ENCODE data around the gene ERAS. TPM values are rescaled to one million over a fixed set of nuclear protein-coding genes. Genes with fewer than 3 reads are reported as not detected.

The ERAS gene
- total RNA-seq, 1 donor from 2014 or later = not detected

DNA sequence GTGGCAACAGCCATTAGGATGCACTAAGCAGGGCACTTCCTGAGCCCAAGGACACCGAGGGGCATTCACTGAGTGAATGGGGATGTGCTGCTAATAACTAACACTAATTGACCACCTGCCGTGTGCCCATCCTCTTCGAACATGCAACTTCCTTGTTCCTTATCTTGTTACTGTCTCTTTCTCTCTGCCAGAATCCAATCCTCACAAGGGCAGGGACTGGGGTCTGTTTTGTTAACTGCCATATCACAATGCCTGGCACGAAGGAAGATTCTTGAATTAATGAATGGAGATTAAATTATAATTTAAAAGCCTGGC lies 1.3 kb downstream of the ERAS start:
- DNase-seq (ENCODE audit: low read depth) (no peak), FAIRE-seq (no peak)
- no peaks in the 10 kb centered on the region for H4K20me1 ChIP-seq (ENCODE audit: insufficient read depth, low read length)
- TF ChIP-seq EZH2 (IDR thresholded peaks at IDR 0.05; ENCODE audit: insufficient read depth, low read length) = no peak
- TF ChIP-seq, protein P1, sequence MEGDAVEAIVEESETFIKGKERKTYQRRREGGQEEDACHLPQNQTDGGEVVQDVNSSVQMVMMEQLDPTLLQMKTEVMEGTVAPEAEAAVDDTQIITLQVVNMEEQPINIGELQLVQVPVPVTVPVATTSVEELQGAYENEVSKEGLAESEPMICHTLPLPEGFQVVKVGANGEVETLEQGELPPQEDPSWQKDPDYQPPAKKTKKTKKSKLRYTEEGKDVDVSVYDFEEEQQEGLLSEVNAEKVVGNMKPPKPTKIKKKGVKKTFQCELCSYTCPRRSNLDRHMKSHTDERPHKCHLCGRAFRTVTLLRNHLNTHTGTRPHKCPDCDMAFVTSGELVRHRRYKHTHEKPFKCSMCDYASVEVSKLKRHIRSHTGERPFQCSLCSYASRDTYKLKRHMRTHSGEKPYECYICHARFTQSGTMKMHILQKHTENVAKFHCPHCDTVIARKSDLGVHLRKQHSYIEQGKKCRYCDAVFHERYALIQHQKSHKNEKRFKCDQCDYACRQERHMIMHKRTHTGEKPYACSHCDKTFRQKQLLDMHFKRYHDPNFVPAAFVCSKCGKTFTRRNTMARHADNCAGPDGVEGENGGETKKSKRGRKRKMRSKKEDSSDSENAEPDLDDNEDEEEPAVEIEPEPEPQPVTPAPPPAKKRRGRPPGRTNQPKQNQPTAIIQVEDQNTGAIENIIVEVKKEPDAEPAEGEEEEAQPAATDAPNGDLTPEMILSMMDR (IDR thresholded peaks at IDR 0.05; ENCODE audit: insufficient read depth, low read depth, low read length) = no peak
- no peaks in the 10 kb centered on the region for H3K36me3 ChIP-seq (ENCODE audit: insufficient read depth, low read length)
- H3K4me2 ChIP-seq (ENCODE audit: low read length) = no peak overlapping the region
- no peak overlapping the region for H3K27ac Mint-ChIP-seq (ENCODE audit: unreplicated experiment)
- no peaks in the 10 kb centered on the region for H3K9me3 ChIP-seq (ENCODE audit: insufficient read depth, low read depth, low read length)
- peaks cover 7% of the 10 kb centered on the region for H3K36me3 Mint-ChIP-seq (ENCODE audit: low read depth, unreplicated experiment)
- H3K27me3 ChIP-seq (ENCODE audit: insufficient read depth, low read length) = no peaks in the 10 kb centered on the region
- no peak overlapping the region for H2AFZ ChIP-seq (ENCODE audit: low read depth, low read length)
- H3K9me3 Mint-ChIP-seq (ENCODE audit: unreplicated experiment) = no peaks in the 10 kb centered on the region
- H3K9ac ChIP-seq (ENCODE audit: low read length) = no peak overlapping the region
- H3K27ac ChIP-seq (ENCODE audit: low read depth, low read length) = no peak overlapping the region
- H3K4me3 Mint-ChIP-seq (ENCODE audit: unreplicated experiment) = no peak overlapping the region
- H3K4me1 ChIP-seq (ENCODE audit: insufficient read depth, low read length) = no peaks in the 10 kb centered on the region
- no peaks in the 10 kb centered on the region for H3K79me2 ChIP-seq (ENCODE audit: insufficient read depth, low read length)
- peaks cover 11% of the 10 kb centered on the region for H3K27me3 Mint-ChIP-seq (ENCODE audit: low read depth, unreplicated experiment)
- no peak overlapping the region for H3K4me3 ChIP-seq (ENCODE audit: insufficient read depth, low read depth, low read length)
- H3K4me1 Mint-ChIP-seq (ENCODE audit: low read depth, unreplicated experiment) = no peaks in the 10 kb centered on the region

DNA sequence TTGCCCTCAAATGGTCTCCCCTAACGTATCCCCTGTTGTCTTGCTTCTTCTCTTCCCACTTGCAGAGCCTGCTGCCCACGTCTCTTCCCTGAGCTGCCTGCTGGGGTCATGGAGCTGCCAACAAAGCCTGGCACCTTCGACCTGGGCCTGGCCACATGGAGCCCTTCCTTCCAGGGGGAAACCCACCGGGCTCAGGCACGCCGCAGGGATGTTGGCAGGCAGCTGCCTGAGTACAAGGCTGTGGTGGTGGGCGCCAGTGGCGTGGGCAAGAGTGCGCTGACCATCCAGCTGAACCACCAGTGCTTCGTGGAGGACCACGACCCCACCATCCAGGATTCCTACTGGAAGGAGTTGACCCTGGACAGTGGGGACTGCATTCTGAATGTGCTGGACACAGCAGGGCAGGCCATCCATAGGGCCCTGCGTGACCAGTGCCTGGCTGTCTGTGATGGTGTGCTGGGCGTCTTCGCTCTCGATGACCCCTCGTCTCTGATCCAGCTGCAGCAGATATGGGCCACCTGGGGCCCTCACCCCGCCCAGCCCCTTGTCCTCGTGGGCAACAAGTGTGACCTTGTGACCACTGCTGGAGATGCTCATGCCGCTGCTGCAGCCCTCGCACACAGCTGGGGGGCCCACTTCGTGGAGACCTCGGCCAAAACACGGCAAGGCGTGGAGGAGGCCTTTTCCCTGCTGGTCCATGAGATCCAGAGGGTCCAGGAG lies 2.9 kb downstream of the ERAS start:
- Histone ChIP-seq H2AFZ (ENCODE audit: low read depth, low read length) (no peak overlapping the region), H3K79me2 (ENCODE audit: insufficient read depth, low read length) (no peaks in the 10 kb centered on the region), H3K27ac (ENCODE audit: low read depth, low read length) (no peak overlapping the region), H3K27me3 (ENCODE audit: insufficient read depth, low read length) (peaks cover 5% of the 10 kb centered on the region), H3K9ac (ENCODE audit: low read length) (no peak overlapping the region), H3K4me2 (ENCODE audit: low read length) (no peak overlapping the region), H3K4me1 (ENCODE audit: insufficient read depth, low read length) (no peaks in the 10 kb centered on the region), H3K9me3 (ENCODE audit: insufficient read depth, low read depth, low read length) (no peaks in the 10 kb centered on the region), H3K36me3 (ENCODE audit: insufficient read depth, low read length) (no peaks in the 10 kb centered on the region), H3K4me3 (ENCODE audit: insufficient read depth, low read depth, low read length) (no peak overlapping the region), H4K20me1 (ENCODE audit: insufficient read depth, low read length) (no peaks in the 10 kb centered on the region)
- FAIRE-seq (no peak), DNase-seq (ENCODE audit: low read depth) (no peak)
- peaks cover 7% of the 10 kb centered on the region for H3K36me3 Mint-ChIP-seq (ENCODE audit: low read depth, unreplicated experiment)
- H3K9me3 Mint-ChIP-seq (ENCODE audit: unreplicated experiment) = no peaks in the 10 kb centered on the region
- TF ChIP-seq, protein P1 (IDR thresholded peaks at IDR 0.05; ENCODE audit: insufficient read depth, low read depth, low read length) = no peak
- no peak for TF ChIP-seq EZH2 (IDR thresholded peaks at IDR 0.05; ENCODE audit: insufficient read depth, low read length)
- no peaks in the 10 kb centered on the region for H3K4me1 Mint-ChIP-seq (ENCODE audit: low read depth, unreplicated experiment)
- H3K4me3 Mint-ChIP-seq (ENCODE audit: unreplicated experiment) = no peak overlapping the region
- no peak overlapping the region for H3K27ac Mint-ChIP-seq (ENCODE audit: unreplicated experiment)
- H3K27me3 Mint-ChIP-seq (ENCODE audit: low read depth, unreplicated experiment) = peaks cover 24% of the 10 kb centered on the region

DNA sequence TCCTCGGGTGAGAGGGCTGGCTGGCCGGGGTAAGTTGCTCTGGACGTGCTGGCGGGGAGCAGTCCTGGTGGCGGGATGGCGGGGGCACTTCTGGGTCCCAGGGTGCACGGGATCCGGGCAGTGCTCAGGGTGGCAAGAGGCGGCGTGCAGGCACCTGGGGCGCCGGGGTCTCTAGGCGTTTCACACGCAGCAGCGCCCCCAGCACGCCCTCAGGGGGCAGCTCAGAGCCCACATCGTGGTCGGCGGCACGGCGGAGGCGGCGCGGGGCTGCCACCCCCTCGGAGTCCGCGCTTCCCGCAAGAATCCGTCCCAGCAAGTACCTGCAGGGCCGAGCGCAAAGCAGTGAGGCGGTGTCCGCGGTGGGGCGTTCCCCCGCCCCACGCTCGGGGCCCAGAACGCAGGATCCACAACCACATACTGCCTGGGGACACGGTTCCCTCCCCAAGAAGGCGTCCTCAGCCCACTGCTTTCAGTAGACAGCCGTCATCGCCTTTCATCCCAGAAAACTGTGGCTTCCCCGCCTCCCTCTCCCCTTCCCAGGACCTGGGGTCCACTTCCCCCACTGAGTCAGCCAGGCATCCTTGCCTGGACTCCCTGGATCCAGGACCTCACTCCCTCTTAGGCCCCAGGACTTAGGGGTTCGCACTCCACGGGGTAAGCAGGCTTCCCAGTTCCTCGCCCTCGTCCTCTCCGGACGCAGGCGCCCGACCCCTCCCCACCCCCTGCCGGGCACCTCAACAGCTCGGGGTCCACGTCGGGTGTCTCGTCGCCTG lies 5.0 kb downstream of the ERAS start:
- Mint-ChIP-seq H3K4me1 (ENCODE audit: low read depth, unreplicated experiment) (no peaks in the 10 kb centered on the region), H3K27ac (ENCODE audit: unreplicated experiment) (no peak overlapping the region), H3K4me3 (ENCODE audit: unreplicated experiment) (no peak overlapping the region), H3K36me3 (ENCODE audit: low read depth, unreplicated experiment) (peaks cover 5% of the 10 kb centered on the region), H3K9me3 (ENCODE audit: unreplicated experiment) (no peaks in the 10 kb centered on the region), H3K27me3 (ENCODE audit: low read depth, unreplicated experiment) (peaks cover 24% of the 10 kb centered on the region)
- Histone ChIP-seq H3K4me1 (ENCODE audit: insufficient read depth, low read length) (no peaks in the 10 kb centered on the region), H2AFZ (ENCODE audit: low read depth, low read length) (no peak overlapping the region), H4K20me1 (ENCODE audit: insufficient read depth, low read length) (no peaks in the 10 kb centered on the region), H3K79me2 (ENCODE audit: insufficient read depth, low read length) (no peaks in the 10 kb centered on the region), H3K9ac (ENCODE audit: low read length) (no peak overlapping the region), H3K4me2 (ENCODE audit: low read length) (no peak overlapping the region), H3K9me3 (ENCODE audit: insufficient read depth, low read depth, low read length) (no peaks in the 10 kb centered on the region), H3K4me3 (ENCODE audit: insufficient read depth, low read depth, low read length) (no peak overlapping the region), H3K27ac (ENCODE audit: low read depth, low read length) (no peak overlapping the region), H3K36me3 (ENCODE audit: insufficient read depth, low read length) (no peaks in the 10 kb centered on the region), H3K27me3 (ENCODE audit: insufficient read depth, low read length) (peaks cover 8% of the 10 kb centered on the region)
- FAIRE-seq = no peak
- TF ChIP-seq, protein P1 (IDR thresholded peaks at IDR 0.05; ENCODE audit: insufficient read depth, low read depth, low read length) = no peak
- TF ChIP-seq EZH2 (IDR thresholded peaks at IDR 0.05; ENCODE audit: insufficient read depth, low read length) = peak; percentile 3
- no peak for DNase-seq (ENCODE audit: low read depth)
